ENCODE data around the gene NAALADL1. TPM values are rescaled to one million over a fixed set of nuclear protein-coding genes. Genes with fewer than 3 reads are reported as not detected.

The NAALADL1 gene
- total RNA-seq, 1 experiment from 2014 or later: 0.23 TPM

GRCh38 chr11:65034423-65034822, 23.9 kb downstream of the NAALADL1 start:
- Histone ChIP-seq H3K4me3 (ENCODE audit: low read depth in 2 of 2, low read length in 2 of 2) (no peak overlapping the region), H3K27me3 (ENCODE audit: control insufficient read depth, insufficient read depth, low read length) (no peaks in the 10 kb centered on the region), H3K9me3 (ENCODE audit: control insufficient read depth, insufficient read depth, low read depth, low read length) (no peaks in the 10 kb centered on the region), H3K36me3 (ENCODE audit: control insufficient read depth, insufficient read depth, low read length) (no peaks in the 10 kb centered on the region), H3K27ac (ENCODE audit: low read length) (no peak overlapping the region), H3K4me1 (ENCODE audit: control insufficient read depth, insufficient read depth, low read length) (no peaks in the 10 kb centered on the region)
- TF ChIP-seq REST (IDR thresholded peaks at IDR 0.05; ENCODE audit: insufficient read depth in 1 of 2, low read depth in 2 of 2, low read length in 1 of 2): no peak
- TF ChIP-seq POLR2AphosphoS5 (IDR thresholded peaks at IDR 0.05; ENCODE audit: low read depth, low read length): no peak
- no peak for TF ChIP-seq TCF7L2 (IDR thresholded peaks at IDR 0.05; ENCODE audit: low read depth, low read length)
- no peak for TF ChIP-seq CTCF (IDR thresholded peaks at IDR 0.05)
- ChIA-PET CTCF (no interaction called here), POLR2A (no interaction called here)
- DNase-seq (ENCODE audit: low read depth, low spot score): no peak
- BruUV-seq (replicated peaks): no TSS peak
- in situ Hi-C loops (cut with HindIII; ENCODE audit: low pct_unique_long_range_greater_than_20kb, low sequenced_read_pairs) (no loop called here), intact Hi-C loops (cut with micrococcal nuclease; ENCODE audit: unreplicated experiment) (no loop called here)
- ATAC-seq: no peak

GRCh38 chr11:65032216-65032615, 26.1 kb downstream of the NAALADL1 start:
- POLR2A ChIA-PET: no interaction called here

More at GRCh38 chr11:65032216-65032615, 26.1 kb downstream of the NAALADL1 start:
- DNase-seq (ENCODE audit: low read depth, low spot score) (no peak), ATAC-seq (no peak)
- H3K27me3 ChIP-seq (ENCODE audit: control insufficient read depth, insufficient read depth, low read length): no peaks in the 10 kb centered on the region
- no peaks in the 10 kb centered on the region for H3K9me3 ChIP-seq (ENCODE audit: control insufficient read depth, insufficient read depth, low read depth, low read length)
- no peaks in the 10 kb centered on the region for H3K36me3 ChIP-seq (ENCODE audit: control insufficient read depth, insufficient read depth, low read length)
- CTCF ChIA-PET: no interaction called here
- TF ChIP-seq CTCF (IDR thresholded peaks at IDR 0.05): no peak
- TF ChIP-seq TCF7L2 (IDR thresholded peaks at IDR 0.05; ENCODE audit: low read depth, low read length): no peak
- TF ChIP-seq REST (IDR thresholded peaks at IDR 0.05; ENCODE audit: insufficient read depth in 1 of 2, low read depth in 2 of 2, low read length in 1 of 2): no peak
- TF ChIP-seq SIN3A (IDR thresholded peaks at IDR 0.05; ENCODE audit: borderline replicate concordance, insufficient read depth, low read depth, low read length): no peak
- no peak for TF ChIP-seq POLR2AphosphoS5 (IDR thresholded peaks at IDR 0.05; ENCODE audit: low read depth, low read length)
- no TSS peak for BruUV-seq (replicated peaks)
- in situ Hi-C loops (cut with HindIII; ENCODE audit: low pct_unique_long_range_greater_than_20kb, low sequenced_read_pairs): no loop called here
- H3K4me3 ChIP-seq (ENCODE audit: low read depth in 2 of 2, low read length in 2 of 2): no peak overlapping the region
- intact Hi-C loops (cut with micrococcal nuclease; ENCODE audit: unreplicated experiment): no loop called here
- no peaks in the 10 kb centered on the region; the same call in 1 of the 2 replicates for H3K4me1 ChIP-seq (ENCODE audit: control insufficient read depth, insufficient read depth, low read length)
- no peak overlapping the region for H3K27ac ChIP-seq (ENCODE audit: low read length)
